Uterus (tissue), 2 donors: ENCODE measurements around the gene PDE10A.

Experiments
- CTCF ChIP-seq, 4 experiments: fragments of 200-600 bp in 2 of 4; fragments of 450-650 bp in 2 of 4; sonication (generic) in 2 of 4; IDR thresholded peaks; one replicate each; pipeline ENCODE4 v1.5.1; 2016 to 2019; ENCODE audit warnings: antibody characterized with exemption in 4 of 4, mild to moderate bottlenecking in 2 of 4, moderate library complexity in 1 of 4
- POLR2A ChIP-seq, 2 donors: fragments of 450-650 bp; IDR thresholded peaks; one replicate each; pipeline ENCODE4 v1.6.1; 2016; ENCODE audit warnings: antibody characterized with exemption in 2 of 2, mild to moderate bottlenecking in 1 of 2, moderate library complexity in 1 of 2

- TF ChIP-seq CTCF (IDR thresholded peaks at IDR 0.05) (no peak), POLR2A (IDR thresholded peaks at IDR 0.05) (no peak)
Observed at GRCh38 chr6:165652766-165653165, 10.3 kb downstream of the PDE10A start.
